Right renal pelvis (tissue), 4 donors: ENCODE measurements around the gene HRH3. TPM values are rescaled to one million over a fixed set of nuclear protein-coding genes. Genes with fewer than 3 reads are reported as not detected.

Experiments
- DNase-seq, 4 donors: peaks; one replicate each; pipeline ENCODE4 v3.0.0-alpha.2; 2013; ENCODE audit warnings: low read depth in 4 of 4, low spot score in 3 of 4, missing footprints in 1 of 4
- polyA plus RNA-seq, 4 donors: library from polyadenylated mRNA; unstranded; fragments of 120-200 nt; gene quantifications; one replicate each; pipeline ENCODE4 v1.2.1, GENCODE V29; 2013; ENCODE audit not compliant: insufficient read length in 4 of 4

HRH3 gene
- polyA plus RNA-seq, 4 donors, result 0.06 to 0.25 (median 0.16) TPM; not detected in 1

- peak; percentile 87 to 95 (median 90) for DNase-seq
These were observed 37.3 kb downstream of the HRH3 start, which contains the start of gene MTG2 for GRCh38 chr20:62182469-62183425. MTG2 (plus strand) TSS chr20:62183028; CDS start chr20:62193421, 10,393 bp downstream.

- no peak for DNase-seq
These were observed 38.3 kb downstream of the HRH3 start for GRCh38 chr20:62181808-62182207.

GRCh38 chr20:62179162-62179504 lies 40.9 kb downstream of the HRH3 start:
- DNase-seq, result no peak

GRCh38 chr20:62178316-62179161 lies 41.5 kb downstream of the HRH3 start:
- no peak for DNase-seq

- no peak for DNase-seq
These were observed 42.8 kb downstream of the HRH3 start for GRCh38 chr20:62177307-62177706.

GRCh38 chr20:62176866-62177265 lies 43.2 kb downstream of the HRH3 start:
- DNase-seq, result no peak

- DNase-seq, result no peak
These were observed 44.4 kb downstream of the HRH3 start for GRCh38 chr20:62175711-62176110.

- DNase-seq, result no peak
These were observed 45.0 kb downstream of the HRH3 start for GRCh38 chr20:62174870-62175624.

- no peak for DNase-seq
These were observed 45.9 kb downstream of the HRH3 start for GRCh38 chr20:62174021-62174804.

- DNase-seq, result no peak
These were observed 47.4 kb downstream of the HRH3 start for GRCh38 chr20:62172666-62173065.

GRCh38 chr20:62171245-62171644 lies 48.8 kb downstream of the HRH3 start:
- DNase-seq, result no peak

- DNase-seq, result no peak
These were observed 49.5 kb downstream of the HRH3 start for GRCh38 chr20:62170536-62170935.

- no peak for DNase-seq
These were observed 51.1 kb downstream of the HRH3 start for GRCh38 chr20:62168890-62169435.

- DNase-seq, result no peak
These were observed 52.0 kb downstream of the HRH3 start for GRCh38 chr20:62168061-62168460.

GRCh38 chr20:62167474-62167873 lies 52.6 kb downstream of the HRH3 start:
- DNase-seq, result no peak

- no peak for DNase-seq
These were observed 54.2 kb downstream of the HRH3 start for GRCh38 chr20:62165762-62166399.
